Measurements from ENCODE around the gene MARVELD3.

DNA sequence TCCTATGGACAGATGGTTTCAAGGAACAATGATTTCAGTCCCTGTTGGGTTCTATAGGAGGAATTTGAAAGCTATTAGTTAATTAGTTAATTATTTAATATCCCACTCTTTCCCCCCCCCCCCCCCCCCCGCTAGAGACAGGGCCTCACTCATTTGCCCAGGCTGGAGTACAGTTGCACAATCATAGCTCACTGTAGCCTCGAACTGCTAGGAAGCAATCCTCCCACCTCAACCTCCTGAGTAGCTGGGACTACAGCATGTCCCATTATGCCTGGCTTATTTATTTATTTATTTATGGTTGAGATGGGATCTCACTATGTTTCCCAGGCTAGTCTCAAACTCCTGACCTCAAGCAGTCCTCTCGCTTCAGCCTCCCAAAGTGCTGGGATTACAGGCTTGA, 34.1 kb upstream of the MARVELD3 start:
- TF ChIP-seq NRF1 (IDR thresholded peaks at IDR 0.05; ENCODE audit: low read depth, low read length) (no peak), EP300 (IDR thresholded peaks at IDR 0.05; ENCODE audit: borderline replicate concordance in 1 of 2, low read depth in 1 of 2, low read length in 1 of 2) (no peak)
- TF ChIP-seq, protein P1, sequence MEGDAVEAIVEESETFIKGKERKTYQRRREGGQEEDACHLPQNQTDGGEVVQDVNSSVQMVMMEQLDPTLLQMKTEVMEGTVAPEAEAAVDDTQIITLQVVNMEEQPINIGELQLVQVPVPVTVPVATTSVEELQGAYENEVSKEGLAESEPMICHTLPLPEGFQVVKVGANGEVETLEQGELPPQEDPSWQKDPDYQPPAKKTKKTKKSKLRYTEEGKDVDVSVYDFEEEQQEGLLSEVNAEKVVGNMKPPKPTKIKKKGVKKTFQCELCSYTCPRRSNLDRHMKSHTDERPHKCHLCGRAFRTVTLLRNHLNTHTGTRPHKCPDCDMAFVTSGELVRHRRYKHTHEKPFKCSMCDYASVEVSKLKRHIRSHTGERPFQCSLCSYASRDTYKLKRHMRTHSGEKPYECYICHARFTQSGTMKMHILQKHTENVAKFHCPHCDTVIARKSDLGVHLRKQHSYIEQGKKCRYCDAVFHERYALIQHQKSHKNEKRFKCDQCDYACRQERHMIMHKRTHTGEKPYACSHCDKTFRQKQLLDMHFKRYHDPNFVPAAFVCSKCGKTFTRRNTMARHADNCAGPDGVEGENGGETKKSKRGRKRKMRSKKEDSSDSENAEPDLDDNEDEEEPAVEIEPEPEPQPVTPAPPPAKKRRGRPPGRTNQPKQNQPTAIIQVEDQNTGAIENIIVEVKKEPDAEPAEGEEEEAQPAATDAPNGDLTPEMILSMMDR (IDR thresholded peaks at IDR 0.05), result no peak

Measured in SK-N-SH (cell line).